GM10248 (cell line): ENCODE results near the gene TNNI3K.

Experiments
- CTCF ChIA-PET: fragments of 300-600 bp; sonication (Branson Sonifier 250); formaldehyde crosslinking; extraction: SDS; loops from one replicate; lab custom pipeline; 2021; ENCODE audit warnings: antibody characterized with exemption; lab: Yijun Ruan, JAX
- POLR2A ChIA-PET: fragments of 350-650 bp; sonication (Branson Sonifier 250); formaldehyde crosslinking; extraction: SDS; loops from one replicate; lab custom pipeline; 2020; ENCODE audit warnings: antibody characterized with exemption; lab: Yijun Ruan, JAX
- DNase-seq: peaks from one replicate; pipeline ENCODE4 v3.0.0; 2012; ENCODE audit errors: extremely low spot score
- TF ChIP-seq, protein P1 (sequence below): IDR thresholded peaks from 2 replicates; pipeline ENCODE4 v1.5.1; 2012; ENCODE audit warnings: mild to moderate bottlenecking, low read depth; ENCODE audit errors: extremely low read depth, missing control alignments, control extremely low read depth

The TNNI3K gene

DNA sequence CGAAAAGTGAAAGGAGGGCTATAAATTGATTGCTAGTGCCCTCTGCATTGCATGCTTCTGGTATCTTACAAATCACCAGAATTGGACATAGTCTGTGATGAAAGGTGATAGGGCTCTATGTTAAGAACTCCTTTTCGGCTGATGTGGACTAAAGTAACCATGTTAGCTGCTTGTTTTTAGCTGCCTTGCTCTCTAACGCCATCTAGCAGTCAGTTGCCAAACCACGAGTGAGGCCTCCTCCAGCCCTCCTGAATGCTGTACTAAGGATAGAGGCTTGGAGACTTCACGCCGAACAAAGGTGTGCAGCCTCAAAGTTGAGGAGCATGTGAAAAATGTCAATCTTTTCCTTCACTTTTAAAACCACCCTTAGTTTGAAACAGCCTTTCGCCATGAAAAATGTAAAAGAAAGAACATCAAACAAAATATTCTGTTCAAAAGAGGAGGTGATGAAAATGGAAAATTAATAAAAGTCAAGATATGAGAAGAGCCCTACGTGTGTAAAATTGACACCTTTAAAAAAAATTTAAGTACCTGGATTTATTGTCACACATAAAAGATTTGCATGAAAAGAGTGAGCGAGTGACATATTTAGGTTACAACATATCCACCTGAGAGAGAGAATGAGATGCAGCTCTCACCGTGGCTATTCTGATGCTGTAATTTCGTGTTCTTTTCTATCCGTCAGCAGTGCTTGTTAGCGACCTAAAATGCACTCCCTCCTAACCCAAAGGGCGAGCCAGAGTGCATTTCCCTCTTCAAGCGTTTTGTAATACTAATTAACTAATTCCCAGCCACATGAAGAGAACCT lies 269.1 kb downstream of the TNNI3K start:
- peak; percentile 49 for DNase-seq
- CTCF ChIA-PET: interaction anchor here (0.8 to 4.1 kb wide), 29 partner anchors 9 to 1681 kb away, joined by 3 to 48 read pairs (median 4); partner anchors contain the start of genes CRYZ, LRRC53 and TYW3
- TF ChIP-seq, protein P1, sequence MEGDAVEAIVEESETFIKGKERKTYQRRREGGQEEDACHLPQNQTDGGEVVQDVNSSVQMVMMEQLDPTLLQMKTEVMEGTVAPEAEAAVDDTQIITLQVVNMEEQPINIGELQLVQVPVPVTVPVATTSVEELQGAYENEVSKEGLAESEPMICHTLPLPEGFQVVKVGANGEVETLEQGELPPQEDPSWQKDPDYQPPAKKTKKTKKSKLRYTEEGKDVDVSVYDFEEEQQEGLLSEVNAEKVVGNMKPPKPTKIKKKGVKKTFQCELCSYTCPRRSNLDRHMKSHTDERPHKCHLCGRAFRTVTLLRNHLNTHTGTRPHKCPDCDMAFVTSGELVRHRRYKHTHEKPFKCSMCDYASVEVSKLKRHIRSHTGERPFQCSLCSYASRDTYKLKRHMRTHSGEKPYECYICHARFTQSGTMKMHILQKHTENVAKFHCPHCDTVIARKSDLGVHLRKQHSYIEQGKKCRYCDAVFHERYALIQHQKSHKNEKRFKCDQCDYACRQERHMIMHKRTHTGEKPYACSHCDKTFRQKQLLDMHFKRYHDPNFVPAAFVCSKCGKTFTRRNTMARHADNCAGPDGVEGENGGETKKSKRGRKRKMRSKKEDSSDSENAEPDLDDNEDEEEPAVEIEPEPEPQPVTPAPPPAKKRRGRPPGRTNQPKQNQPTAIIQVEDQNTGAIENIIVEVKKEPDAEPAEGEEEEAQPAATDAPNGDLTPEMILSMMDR: peak; percentile 85
- POLR2A ChIA-PET: no interaction called here

DNA sequence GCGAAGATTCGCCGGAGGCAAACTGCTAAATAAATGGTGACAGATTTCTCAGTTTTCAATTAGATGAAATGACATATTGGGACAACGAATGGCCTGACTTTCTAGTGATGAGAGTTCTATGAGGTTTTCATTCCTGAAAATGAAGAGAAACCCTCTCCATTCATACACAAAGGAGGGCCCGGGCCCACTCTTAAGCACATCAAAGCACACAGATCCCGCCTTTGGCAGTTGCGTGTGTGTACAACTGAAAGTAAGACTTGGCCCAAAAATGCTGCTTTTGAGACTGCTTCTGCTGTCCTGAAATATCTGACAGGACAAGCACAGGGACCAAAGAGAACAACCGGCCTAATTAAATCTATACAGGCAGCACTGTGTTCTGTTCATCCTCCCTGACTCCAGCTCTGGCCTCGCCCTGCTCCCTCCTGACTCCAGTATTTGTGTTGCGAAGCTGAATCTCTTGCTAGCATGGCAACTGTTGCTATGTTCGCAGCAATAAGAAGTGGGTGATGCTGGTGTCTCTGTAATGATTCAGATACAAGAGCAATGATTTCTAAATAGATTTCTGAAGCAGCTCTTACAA lies 269.8 kb downstream of the TNNI3K start:
- TF ChIP-seq, protein P1: no peak
- POLR2A ChIA-PET: no interaction called here
- CTCF ChIA-PET: interaction anchor here (0.5 to 4.1 kb wide), 9 partner anchors 10 to 228 kb away, joined by 3 to 48 read pairs (median 3); partner anchors contain the start of genes CRYZ and TYW3
- DNase-seq: no peak

DNA sequence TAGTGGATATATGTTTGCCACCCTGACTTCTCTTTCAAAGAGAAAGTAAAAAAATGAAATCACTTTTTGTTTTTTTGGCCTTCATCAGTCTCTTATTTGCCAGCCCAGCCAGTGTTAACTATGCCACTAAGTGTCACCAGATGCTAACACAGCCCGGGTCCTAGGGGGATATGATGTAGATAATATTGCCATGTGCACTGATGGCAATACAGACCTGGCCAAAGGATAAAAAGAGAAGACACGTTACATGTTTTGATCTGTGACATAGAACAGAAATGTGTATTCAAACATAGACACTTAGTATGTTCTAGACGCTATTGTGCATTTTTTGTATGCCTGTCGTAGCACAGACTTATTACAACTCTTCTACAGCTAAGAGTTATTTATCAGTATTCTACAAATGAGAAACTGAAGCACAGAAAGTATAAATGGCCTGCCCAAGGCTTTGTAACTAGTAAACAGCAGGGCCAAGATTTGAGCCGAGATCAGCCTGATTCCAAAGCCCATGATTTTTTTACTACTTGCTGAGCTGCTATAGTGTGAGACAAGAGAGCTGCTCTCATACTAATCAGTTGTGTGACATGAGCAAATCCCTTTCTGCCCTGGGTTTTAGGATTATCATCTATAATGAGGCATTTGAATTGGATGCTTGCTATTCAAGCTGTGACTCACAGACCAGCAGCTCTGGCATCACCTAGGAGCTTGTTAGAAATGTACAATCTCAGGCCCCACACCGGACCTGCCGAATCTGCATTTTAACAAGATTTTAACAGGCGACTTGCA lies 270.9 kb downstream of the TNNI3K start:
- CTCF ChIA-PET: interaction anchor here (1.1 to 1.7 kb wide), 3 partner anchors 11 to 227 kb away, joined by 3 to 4 read pairs (median 3); partner anchors contain the start of genes CRYZ and TYW3
- TF ChIP-seq, protein P1: no peak
- POLR2A ChIA-PET: no interaction called here
- no peak for DNase-seq

DNA sequence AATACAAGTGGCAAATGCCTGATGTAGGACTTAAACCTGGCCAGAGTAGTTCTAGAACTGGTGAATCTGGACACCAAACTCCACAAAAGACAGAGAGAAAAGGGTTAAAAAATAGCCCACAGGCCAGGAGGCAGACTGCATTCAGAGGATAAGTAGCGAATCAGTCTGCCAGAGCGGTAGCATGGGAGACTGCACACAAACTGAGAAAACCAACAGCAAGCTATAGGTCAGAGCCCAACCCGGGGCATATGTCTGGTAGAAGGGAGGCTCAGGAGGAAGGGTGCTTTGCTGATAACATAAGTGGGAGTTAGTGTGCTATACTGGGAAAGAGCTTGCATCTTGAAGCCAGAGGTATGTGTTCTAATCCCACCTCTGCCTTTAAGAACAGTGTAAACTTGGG lies 273.3 kb downstream of the TNNI3K start:
- DNase-seq: no peak
- ChIA-PET POLR2A (no interaction called here), CTCF (no interaction called here)
- TF ChIP-seq, protein P1: no peak

DNA sequence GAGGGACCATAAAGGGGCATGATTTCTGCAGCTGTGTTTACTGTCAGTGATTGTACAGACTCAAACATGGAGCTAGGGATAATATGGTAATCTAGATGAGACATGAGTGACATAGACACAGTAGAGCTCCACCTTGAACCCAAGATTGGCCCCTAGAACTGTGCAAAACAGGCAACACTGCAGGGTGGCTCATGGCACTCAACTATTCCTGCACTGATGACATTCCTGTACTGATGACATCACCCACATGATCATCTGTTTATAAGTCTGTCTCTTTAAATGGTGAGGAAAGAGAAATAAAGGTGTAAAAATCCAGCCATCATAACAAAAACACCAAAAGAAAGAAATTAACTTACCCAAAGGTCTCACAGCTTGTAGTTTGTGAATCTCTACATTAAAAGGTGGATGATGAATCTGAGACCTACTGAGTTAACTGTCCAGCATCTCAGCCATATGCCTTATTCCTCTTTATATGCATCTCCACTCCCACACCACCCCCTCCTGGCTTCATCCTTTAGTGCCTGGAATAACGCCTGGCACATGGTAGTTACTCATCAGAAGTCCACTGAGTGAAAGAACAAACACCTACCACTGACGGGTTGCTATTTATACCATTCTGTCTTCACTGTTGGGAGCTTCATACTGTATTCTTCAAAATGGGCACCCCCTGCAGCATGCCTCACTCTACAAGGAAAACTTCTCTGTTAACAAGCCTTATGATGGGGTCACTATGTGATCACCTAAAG lies 277.2 kb downstream of the TNNI3K start, which contains the start of gene LRRC53:
LRRC53 (minus strand) TSS at position 442 of the 746 bp plus-strand sequence. CDS start 29,262 bp downstream, outside the sequence.
- ChIA-PET POLR2A (no interaction called here), CTCF (interaction anchor here (1.5 to 3.4 kb wide), 2 partner anchors 9 to 10 kb away, joined by 6 to 18 read pairs; no protein-coding TSS in a partner anchor)
- TF ChIP-seq, protein P1: no peak
- DNase-seq: no peak
